ENCODE measurements around the gene KIF4A.

KIF4A gene

DNA sequence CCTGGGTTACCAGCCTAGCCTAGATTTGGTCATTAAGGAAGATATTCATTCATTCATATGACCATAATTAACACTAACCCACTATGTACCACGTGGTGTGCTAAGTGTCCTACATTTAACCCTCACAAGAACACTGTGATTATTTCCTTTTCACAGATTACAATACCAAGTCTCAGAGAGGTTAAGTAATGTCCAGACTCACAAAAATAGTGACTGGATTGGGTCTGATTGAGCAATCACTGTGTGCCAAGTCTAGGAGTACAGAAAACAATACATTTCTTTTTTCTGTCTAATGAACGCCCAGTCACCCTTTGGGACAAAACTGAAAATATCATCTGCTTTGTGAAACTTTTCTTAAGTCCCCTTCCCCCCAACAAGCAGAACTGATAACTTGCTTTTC is 147.1 kb downstream of the KIF4A start:
- Mint-ChIP-seq H3K4me1 (peaks cover 19% of the 10 kb centered on the region), H3K9me3 (no peaks in the 10 kb centered on the region), H3K27me3 (peaks cover 18% of the 10 kb centered on the region), H3K4me3 (no peak overlapping the region), H3K27ac (no peak overlapping the region), H3K36me3 (no peaks in the 10 kb centered on the region)
- no peak for ATAC-seq

DNA sequence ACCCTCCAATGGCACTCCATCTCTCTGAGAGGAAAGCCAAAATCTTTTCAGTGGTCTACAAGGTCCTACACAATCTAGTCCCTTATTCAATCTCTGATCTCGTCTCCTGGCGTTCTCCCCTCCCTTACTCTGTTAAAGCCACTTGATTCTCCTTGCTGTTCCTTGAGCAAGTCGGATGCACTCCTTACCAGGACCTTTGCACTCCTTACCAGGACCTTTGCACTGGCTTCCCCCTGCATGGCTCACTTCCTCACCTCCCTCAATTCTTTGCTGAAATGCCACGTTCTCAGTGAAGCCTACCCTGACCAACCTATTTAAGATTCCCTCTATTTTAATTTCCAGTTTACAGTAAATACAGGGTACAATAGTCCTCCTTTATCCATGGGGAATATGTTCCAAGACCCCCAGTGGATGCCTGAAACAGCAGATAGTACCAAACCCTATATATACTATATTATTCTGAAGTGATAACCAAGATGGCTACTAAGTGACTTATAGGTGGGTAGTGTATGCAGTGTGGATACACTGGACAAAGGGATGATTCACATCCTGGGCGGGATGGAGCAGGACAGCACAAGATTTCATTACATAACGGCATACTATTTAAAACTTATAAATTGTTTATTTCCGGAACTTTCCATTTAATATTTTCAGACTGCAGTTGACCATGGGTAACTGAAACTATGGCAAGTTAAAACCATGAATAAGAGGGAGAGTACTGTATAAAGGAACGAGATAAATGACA is 148.2 kb downstream of the KIF4A start:
- Mint-ChIP-seq H3K27ac (no peak overlapping the region), H3K27me3 (peaks cover 18% of the 10 kb centered on the region), H3K4me3 (no peak overlapping the region)

DNA sequence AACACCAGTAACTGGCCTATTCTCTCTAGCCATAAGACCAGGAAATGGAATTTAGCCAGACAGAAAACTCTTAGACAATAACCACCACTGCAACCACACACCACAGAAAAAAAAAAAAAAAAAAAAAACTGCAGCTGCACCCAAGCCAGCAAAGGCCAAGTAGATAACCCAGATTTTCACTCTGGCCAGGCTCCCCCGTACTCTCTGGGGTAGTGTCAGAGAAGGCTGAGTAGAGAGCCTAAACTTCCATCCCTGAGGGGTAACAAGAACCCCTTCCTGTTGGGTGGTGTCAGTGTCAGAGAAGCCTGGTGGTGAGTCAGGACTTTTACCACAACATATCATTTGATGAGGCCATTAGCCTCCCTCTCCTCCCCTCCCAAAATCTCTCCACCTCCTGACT is 149.1 kb downstream of the KIF4A start:
- Mint-ChIP-seq H3K27me3 (peaks cover 18% of the 10 kb centered on the region), H3K4me1 (peaks cover 11% of the 10 kb centered on the region), H3K27ac (no peak overlapping the region), H3K9me3 (no peaks in the 10 kb centered on the region), H3K36me3 (no peaks in the 10 kb centered on the region), H3K4me3 (no peak overlapping the region)
- ATAC-seq = no peak

More for the DNA sequence above, 148.2 kb downstream of the KIF4A start:
- no peak for ATAC-seq
- Mint-ChIP-seq H3K9me3 (no peaks in the 10 kb centered on the region), H3K4me1 (peaks cover 17% of the 10 kb centered on the region), H3K36me3 (no peaks in the 10 kb centered on the region)

DNA sequence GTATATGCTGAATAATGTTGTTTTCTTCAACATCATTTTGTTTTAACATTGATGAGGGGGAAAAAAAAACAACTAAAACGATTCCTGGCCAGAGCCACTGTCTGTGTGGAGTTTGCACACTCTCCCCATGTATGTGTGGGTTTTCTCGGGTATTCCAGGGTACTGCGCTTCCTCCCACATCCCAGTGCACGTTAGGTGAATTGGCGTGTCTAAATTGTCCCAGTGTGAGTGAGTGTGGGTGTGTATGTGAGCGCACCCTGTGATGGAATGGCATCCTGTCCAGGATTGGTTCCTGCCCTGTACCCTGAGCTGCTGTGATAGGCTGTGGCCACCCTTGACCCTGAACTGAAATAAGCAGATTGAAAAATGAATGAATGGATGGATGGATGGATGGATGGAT is 152.3 kb downstream of the KIF4A start:
- Mint-ChIP-seq H3K27ac (no peak overlapping the region), H3K36me3 (no peaks in the 10 kb centered on the region), H3K4me1 (peaks cover 6% of the 10 kb centered on the region), H3K9me3 (no peaks in the 10 kb centered on the region), H3K27me3 (peaks cover 30% of the 10 kb centered on the region), H3K4me3 (no peak overlapping the region)
- ATAC-seq = no peak

- Mint-ChIP-seq H3K27me3 (peaks cover 30% of the 10 kb centered on the region), H3K27ac (no peak within 1 kb of the TSS), H3K36me3 (no peaks in the 10 kb centered on the region), H3K4me1 (peaks cover 6% of the 10 kb centered on the region), H3K4me3 (peak within 1 kb of the TSS; percentile 29), H3K9me3 (no peaks in the 10 kb centered on the region)
- ATAC-seq = no peak
These were observed 154.5 kb downstream of the KIF4A start, which contains the start of gene DLG3 for GRCh38 chrX:70444326-70444945. Gene DLG3, plus strand, starts transcription at chrX:70444835. Its CDS starts 367 bp downstream, at chrX:70445202.

DNA sequence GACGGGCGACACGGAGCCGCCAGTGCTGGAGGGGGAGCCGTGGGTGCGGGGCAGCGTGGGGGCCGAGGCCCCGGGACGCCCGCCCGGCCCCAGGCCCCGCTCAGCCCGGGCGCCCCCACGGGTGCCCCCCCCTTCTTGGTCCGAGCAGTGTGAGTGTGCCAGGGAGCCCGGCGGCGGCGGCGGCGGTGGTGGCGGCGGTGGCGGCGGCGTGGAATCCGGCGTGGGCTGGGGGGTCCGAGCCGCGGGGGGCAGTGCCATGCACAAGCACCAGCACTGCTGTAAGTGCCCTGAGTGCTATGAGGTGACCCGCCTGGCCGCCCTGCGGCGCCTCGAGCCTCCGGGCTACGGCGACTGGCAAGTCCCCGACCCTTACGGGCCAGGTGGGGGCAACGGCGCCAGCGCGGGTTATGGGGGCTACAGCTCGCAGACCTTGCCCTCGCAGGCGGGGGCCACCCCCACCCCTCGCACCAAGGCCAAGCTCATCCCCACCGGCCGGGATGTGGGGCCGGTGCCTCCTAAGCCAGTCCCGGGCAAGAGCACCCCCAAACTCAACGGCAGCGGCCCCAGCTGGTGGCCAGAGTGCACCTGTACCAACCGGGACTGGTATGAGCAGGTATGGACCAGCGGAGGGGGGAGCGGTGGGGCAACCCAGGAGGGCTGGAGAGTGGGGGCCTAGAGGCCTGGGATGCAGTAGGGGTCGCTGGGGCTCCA is 155.2 kb downstream of the KIF4A start:
- Mint-ChIP-seq H3K27ac (no peak overlapping the region), H3K27me3 (peaks cover 30% of the 10 kb centered on the region), H3K36me3 (no peaks in the 10 kb centered on the region), H3K4me1 (peaks cover 6% of the 10 kb centered on the region), H3K9me3 (no peaks in the 10 kb centered on the region), H3K4me3 (peak overlapping the region; percentile 29)
- peak; percentile 41 for ATAC-seq

GRCh38 chrX:70445951-70446350 is 156.0 kb downstream of the KIF4A start:
- H3K4me3 Mint-ChIP-seq = no peak overlapping the region
- no peak for ATAC-seq
- peaks cover 6% of the 10 kb centered on the region for H3K4me1 Mint-ChIP-seq
- no peak overlapping the region for H3K27ac Mint-ChIP-seq
- H3K36me3 Mint-ChIP-seq = no peaks in the 10 kb centered on the region
- H3K27me3 Mint-ChIP-seq = peaks cover 22% of the 10 kb centered on the region
- H3K9me3 Mint-ChIP-seq = no peaks in the 10 kb centered on the region

GRCh38 chrX:70446380-70447350 is 156.8 kb downstream of the KIF4A start:
- Mint-ChIP-seq H3K27ac (no peak overlapping the region), H3K27me3 (peaks cover 15% of the 10 kb centered on the region)

GRCh38 chrX:70449457-70449966 is 159.6 kb downstream of the KIF4A start:
- no peak for ATAC-seq
- H3K4me1 Mint-ChIP-seq = peaks cover 30% of the 10 kb centered on the region
- no peak overlapping the region for H3K4me3 Mint-ChIP-seq
- peaks cover 12% of the 10 kb centered on the region for H3K27me3 Mint-ChIP-seq
- H3K9me3 Mint-ChIP-seq = no peaks in the 10 kb centered on the region
- no peaks in the 10 kb centered on the region for H3K36me3 Mint-ChIP-seq
- no peak overlapping the region for H3K27ac Mint-ChIP-seq

More at GRCh38 chrX:70446380-70447350, 156.8 kb downstream of the KIF4A start:
- Mint-ChIP-seq H3K9me3 (no peaks in the 10 kb centered on the region), H3K36me3 (no peaks in the 10 kb centered on the region), H3K4me1 (peaks cover 7% of the 10 kb centered on the region), H3K4me3 (no peak overlapping the region)
- ATAC-seq = no peak

DNA sequence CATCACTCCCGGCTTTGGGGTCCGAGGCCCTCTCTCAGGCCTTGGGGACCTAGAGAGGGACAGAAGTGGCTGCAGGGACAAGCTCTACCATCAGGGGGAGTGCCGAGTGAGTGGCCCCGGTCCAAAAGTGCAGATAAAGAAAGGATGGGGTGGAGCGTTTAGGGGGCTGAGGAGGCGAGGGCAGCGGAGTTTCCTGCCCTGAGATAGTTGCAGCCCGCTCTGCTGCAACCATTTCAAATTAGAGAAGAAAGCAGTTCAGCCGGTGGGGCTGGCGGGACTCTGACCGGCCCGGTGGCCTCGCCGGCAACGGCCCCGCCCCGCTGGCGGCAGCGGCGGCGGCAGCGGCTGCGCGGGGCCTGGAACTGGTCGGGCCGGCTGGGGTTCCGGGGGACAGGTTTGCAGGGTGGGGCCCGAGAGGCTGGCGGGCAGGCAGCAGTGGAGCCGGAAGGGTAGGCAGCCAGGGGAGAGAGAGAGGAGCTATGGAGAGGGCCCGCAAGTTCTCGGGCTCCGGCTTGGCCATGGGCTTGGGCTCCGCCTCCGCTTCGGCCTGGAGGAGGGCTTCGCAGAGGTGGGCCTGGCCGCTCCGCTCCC is 162.3 kb downstream of the KIF4A start:
- Mint-ChIP-seq H3K9me3 (no peaks in the 10 kb centered on the region), H3K27me3 (no peaks in the 10 kb centered on the region)

GRCh38 chrX:70453024-70453618 is 163.2 kb downstream of the KIF4A start:
- Mint-ChIP-seq H3K27ac (peak overlapping the region; percentile 71), H3K36me3 (no peaks in the 10 kb centered on the region), H3K4me3 (peak overlapping the region; percentile 87), H3K9me3 (no peaks in the 10 kb centered on the region), H3K27me3 (no peaks in the 10 kb centered on the region), H3K4me1 (peaks cover 50% of the 10 kb centered on the region)
- peak; percentile 37 for ATAC-seq

More for the DNA sequence above, 162.3 kb downstream of the KIF4A start:
- peaks cover 50% of the 10 kb centered on the region for H3K4me1 Mint-ChIP-seq
- H3K36me3 Mint-ChIP-seq = no peaks in the 10 kb centered on the region
- peak; percentile 74 for ATAC-seq
- H3K4me3 Mint-ChIP-seq = peak overlapping the region; percentile 87
- H3K27ac Mint-ChIP-seq = peak overlapping the region; percentile 71

GRCh38 chrX:70454441-70455365 is 164.8 kb downstream of the KIF4A start:
- Mint-ChIP-seq H3K4me3 (peak overlapping the region; percentile 88), H3K36me3 (no peaks in the 10 kb centered on the region), H3K9me3 (no peaks in the 10 kb centered on the region), H3K27ac (peak overlapping the region; percentile 86), H3K27me3 (no peaks in the 10 kb centered on the region), H3K4me1 (peaks cover 50% of the 10 kb centered on the region)
- ATAC-seq = peak; percentile 74

Measured in stimulated activated memory B cell treated with anti-CD40 and anti-IgM and Interleukin-4, amounts not matched to agents 10 μg/mL and 1 μg/mL and 100 μg/mL, for 72 hours (primary cell).